Neuronal stem cell (in vitro differentiated cells): ENCODE results near the gene KDM5A.

Experiments
- DNase-seq: peaks from one replicate; pipeline ENCODE4 v3.0.0-alpha.2; 2013; ENCODE audit warnings: low spot score
- H2AFZ ChIP-seq: one replicate; pipeline ENCODE4 v1.6.1; 2013; ENCODE audit warnings: mild to moderate bottlenecking, low read length, inconsistent platforms
- H2AK5ac ChIP-seq: 2 replicates; pipeline ENCODE4 v1.6.1; 2013; ENCODE audit warnings: low read depth, mild to moderate bottlenecking, inconsistent platforms, low read length, moderate library complexity, mixed read lengths
- H2BK120ac ChIP-seq: 2 replicates; pipeline ENCODE4 v1.6.1; 2013; ENCODE audit warnings: low read depth, mild to moderate bottlenecking, inconsistent platforms, low read length, moderate library complexity, mixed read lengths
- H2BK12ac ChIP-seq: one replicate; pipeline ENCODE4 v1.6.1; 2013; ENCODE audit warnings: low read length, inconsistent platforms
- H2BK15ac ChIP-seq: 2 replicates; pipeline ENCODE4 v1.6.1; 2013; ENCODE audit warnings: mild to moderate bottlenecking, low read length, inconsistent platforms, mixed read lengths
- H2BK5ac ChIP-seq: one replicate; pipeline ENCODE4 v1.6.1; 2013; ENCODE audit warnings: inconsistent platforms, mild to moderate bottlenecking, low read length, moderate library complexity
- H3K14ac ChIP-seq: one replicate; pipeline ENCODE4 v1.6.1; 2013; ENCODE audit warnings: low read length, inconsistent platforms
- H3K18ac ChIP-seq: 2 replicates; pipeline ENCODE4 v1.6.1; 2013; ENCODE audit warnings: low read length, inconsistent platforms
- H3K23ac ChIP-seq: 2 replicates; pipeline ENCODE4 v1.6.1; 2013; ENCODE audit warnings: low read depth, mild to moderate bottlenecking, mixed read lengths, low read length, inconsistent platforms; ENCODE audit not compliant: poor library complexity
- H3K27ac ChIP-seq: replicated peaks from 3 replicates; pipeline ENCODE4 v1.5.1; 2013; ENCODE audit warnings: low read length, inconsistent platforms
- H3K27me3 ChIP-seq, 3 experiments: 2 replicates each; pipeline ENCODE4 v1.6.1; 2013; ENCODE audit warnings: low read length in 3 of 3, mild to moderate bottlenecking in 2 of 3, inconsistent platforms in 1 of 3, low read depth in 1 of 3, mixed read lengths in 1 of 3, moderate library complexity in 1 of 3; ENCODE audit not compliant: control insufficient read depth in 3 of 3, insufficient read depth in 3 of 3
- H3K36me3 ChIP-seq, 2 donors: replicated peaks in 1 of 2; 2 replicates each; pipeline ENCODE4 v1.6.1; 2013; ENCODE audit warnings: low read length in 2 of 2; ENCODE audit not compliant: control insufficient read depth in 2 of 2, insufficient read depth in 2 of 2
- H3K4ac ChIP-seq: 2 replicates; pipeline ENCODE4 v1.6.1; 2013; ENCODE audit warnings: inconsistent platforms, mild to moderate bottlenecking, low read length, moderate library complexity
- H3K4me1 ChIP-seq, 2 donors: 1 replicate in 1 of 2; 2 replicates in 1 of 2; pipeline ENCODE4 v1.6.1; 2013; ENCODE audit warnings: low read length in 2 of 2, low read depth in 1 of 2; ENCODE audit not compliant: control insufficient read depth in 2 of 2, insufficient read depth in 1 of 2
- H3K4me2 ChIP-seq: one replicate; pipeline ENCODE4 v1.6.1; 2013; ENCODE audit warnings: mild to moderate bottlenecking, low read length, inconsistent platforms; ENCODE audit not compliant: insufficient read depth, poor library complexity, severe bottlenecking
- H3K4me3 ChIP-seq, 2 donors: 2 replicates each; pipeline ENCODE4 v1.5.1; 2013; ENCODE audit warnings: low read length in 2 of 2, mild to moderate bottlenecking in 2 of 2, inconsistent platforms in 1 of 2, moderate library complexity in 1 of 2
- H3K79me1 ChIP-seq: one replicate; pipeline ENCODE4 v1.6.1; 2013; ENCODE audit warnings: low read depth, mild to moderate bottlenecking, inconsistent platforms, low read length, moderate library complexity
- H3K9ac ChIP-seq: one replicate; pipeline ENCODE4 v1.6.1; 2013; ENCODE audit warnings: mild to moderate bottlenecking, low read depth, low read length, inconsistent platforms; ENCODE audit not compliant: poor library complexity
- H3K9me3 ChIP-seq, 2 donors: replicated peaks in 1 of 2; 2 replicates each; pipeline versions ENCODE3 to v1.6.1; 2013; ENCODE audit warnings: low read length in 2 of 2, mild to moderate bottlenecking in 2 of 2, inconsistent platforms in 1 of 2, low read depth in 1 of 2, mixed read lengths in 1 of 2, moderate library complexity in 1 of 2; ENCODE audit not compliant: control insufficient read depth in 2 of 2, insufficient read depth in 1 of 2
- H4K8ac ChIP-seq: one replicate; pipeline ENCODE4 v1.6.1; 2013; ENCODE audit warnings: low read depth, mild to moderate bottlenecking, inconsistent platforms, low read length, moderate library complexity
- H4K91ac ChIP-seq: one replicate; pipeline ENCODE4 v1.6.1; 2013; ENCODE audit warnings: low read length, low read depth, mild to moderate bottlenecking, inconsistent platforms; ENCODE audit not compliant: poor library complexity
- WGBS, 2 donors: extraction: QIAGEN DNeasy Blood & Tissue Kit; methylation state at CpG; one replicate each; pipeline ENCODE4 v1.1.7; 2013; ENCODE audit warnings: missing lambda C conversion rate in 2 of 2, mixed read lengths in 1 of 2; ENCODE audit not compliant: insufficient read length in 2 of 2, insufficient replicate concordance in 1 of 2; ENCODE audit errors: extremely low coverage in 2 of 2; 5-methylcytosine and 5-hydroxymethylcytosine counted together

The KDM5A gene

DNA sequence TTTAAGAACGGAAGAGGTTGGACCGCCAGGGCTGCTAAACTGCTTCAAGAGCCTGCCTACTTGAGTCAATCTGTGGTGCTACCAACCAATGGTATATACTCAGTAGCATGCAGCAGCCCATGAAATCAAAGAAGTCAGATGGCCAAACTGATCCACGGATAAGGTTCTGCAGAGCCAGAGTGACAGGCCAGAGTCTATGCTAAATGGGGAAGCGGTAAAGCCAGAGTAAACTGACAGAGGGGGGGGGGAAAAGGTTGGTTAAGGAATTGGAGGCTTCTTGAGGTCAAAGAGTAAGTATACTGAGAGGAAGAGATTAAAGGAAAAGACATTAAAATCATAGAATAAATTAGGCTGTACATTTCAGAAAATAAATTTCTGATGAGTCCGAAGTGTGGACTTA, 111.1 kb downstream of the KDM5A start:
- Histone ChIP-seq H3K4me2 (no peak overlapping the region), H3K4ac (no peak overlapping the region), H3K79me1 (no peaks in the 10 kb centered on the region), H2AFZ (no peak overlapping the region), H2AK5ac (no peak overlapping the region), H3K9ac (no peak overlapping the region), H3K18ac (no peak overlapping the region), H2BK5ac (no peak overlapping the region), H3K36me3 (peaks cover 0 to 33% of the 10 kb centered on the region in 2 donors), H3K14ac (no peak overlapping the region), H3K4me3 (no peak overlapping the region), H3K23ac (no peak overlapping the region), H3K27me3 (no peaks in the 10 kb centered on the region), H4K8ac (no peak overlapping the region), H3K4me1 (no peaks in the 10 kb centered on the region), H4K91ac (no peak overlapping the region), H2BK15ac (no peak overlapping the region), H2BK12ac (no peak overlapping the region), H2BK120ac (no peak overlapping the region), H3K9me3 (peaks cover 0 to 3% of the 10 kb centered on the region in 2 donors), H3K27ac (no peak overlapping the region)
- no peak for DNase-seq
- no CpG with 5 or more reads among the region's 5 CpGs for WGBS, 2 donors

DNA sequence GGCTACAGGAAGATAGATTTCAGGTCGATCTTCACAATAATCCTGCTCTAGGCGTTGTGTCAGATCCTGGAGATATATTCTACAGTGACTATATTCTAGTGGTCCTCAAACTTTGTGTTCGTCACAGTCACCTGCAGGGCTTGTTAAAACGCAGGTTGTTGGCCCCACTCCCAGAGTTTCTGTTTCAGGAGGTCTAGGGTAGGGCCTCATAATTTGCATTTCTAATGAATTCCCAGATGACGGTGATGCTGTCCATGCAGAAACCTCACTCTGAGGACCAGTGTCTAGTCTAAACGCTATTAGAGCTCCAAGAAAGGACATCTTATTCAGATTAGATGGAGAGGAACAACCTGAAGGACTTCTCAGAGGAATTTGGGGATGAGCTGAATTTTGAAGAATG, 113.3 kb downstream of the KDM5A start:
- H3K18ac ChIP-seq = no peak overlapping the region
- H2BK15ac ChIP-seq = no peak overlapping the region
- H3K4me3 ChIP-seq = no peak overlapping the region
- H3K14ac ChIP-seq = no peak overlapping the region
- H3K4me1 ChIP-seq = no peaks in the 10 kb centered on the region
- peaks cover 0 to 12% of the 10 kb centered on the region in 2 donors for H3K36me3 ChIP-seq
- H4K8ac ChIP-seq = no peak overlapping the region
- H3K4ac ChIP-seq = no peak overlapping the region
- no peak for DNase-seq
- H2AFZ ChIP-seq = no peak overlapping the region
- H2BK5ac ChIP-seq = no peak overlapping the region
- no peaks in the 10 kb centered on the region for H3K27me3 ChIP-seq
- no peak overlapping the region for H2BK120ac ChIP-seq
- H3K4me2 ChIP-seq = no peak overlapping the region
- WGBS, 2 donors = no CpG with 5 or more reads among the region's 6 CpGs
- H3K9me3 ChIP-seq = peaks cover 0 to 5% of the 10 kb centered on the region in 2 donors
- H4K91ac ChIP-seq = no peak overlapping the region
- H3K23ac ChIP-seq = no peak overlapping the region
- H2AK5ac ChIP-seq = no peak overlapping the region
- no peak overlapping the region for H3K27ac ChIP-seq
- no peak overlapping the region for H2BK12ac ChIP-seq
- H3K9ac ChIP-seq = no peak overlapping the region
- no peaks in the 10 kb centered on the region for H3K79me1 ChIP-seq

DNA sequence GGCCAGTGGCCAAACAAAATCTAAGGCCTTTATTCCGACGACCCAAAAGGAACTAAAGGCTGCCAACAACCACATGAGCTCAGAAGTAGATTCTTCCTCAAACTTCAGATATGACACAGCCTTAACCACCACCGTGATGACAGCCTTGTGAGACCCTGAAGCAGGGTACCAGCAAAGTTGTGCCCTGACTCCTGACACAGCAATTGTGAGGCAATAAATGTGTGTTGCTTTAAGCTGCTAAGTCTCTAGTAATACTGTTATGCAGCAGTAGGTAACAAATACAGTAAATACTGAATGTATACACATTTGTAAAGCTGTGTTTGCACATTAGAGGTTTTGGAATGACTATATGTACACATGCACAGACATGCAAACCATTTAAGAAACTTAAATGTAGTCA, 115.7 kb downstream of the KDM5A start:
- no peak overlapping the region for H2AFZ ChIP-seq
- no peak overlapping the region for H3K4ac ChIP-seq
- no peak overlapping the region for H2AK5ac ChIP-seq
- H3K4me3 ChIP-seq = no peak overlapping the region
- no peaks in the 10 kb centered on the region for H3K27me3 ChIP-seq
- H4K91ac ChIP-seq = no peak overlapping the region
- no peaks in the 10 kb centered on the region for H3K4me1 ChIP-seq
- H3K14ac ChIP-seq = no peak overlapping the region
- H3K18ac ChIP-seq = no peak overlapping the region
- DNase-seq = no peak
- H3K9me3 ChIP-seq = peaks cover 0 to 5% of the 10 kb centered on the region in 2 donors
- H3K9ac ChIP-seq = no peak overlapping the region
- no peak overlapping the region for H3K4me2 ChIP-seq
- no peak overlapping the region for H2BK15ac ChIP-seq
- no CpG with 5 or more reads among the region's 3 CpGs for WGBS, 2 donors
- no peak overlapping the region for H3K23ac ChIP-seq
- no peak overlapping the region for H4K8ac ChIP-seq
- no peaks in the 10 kb centered on the region for H3K79me1 ChIP-seq
- no peak overlapping the region for H2BK12ac ChIP-seq
- H2BK120ac ChIP-seq = no peak overlapping the region
- H2BK5ac ChIP-seq = no peak overlapping the region
- no peak overlapping the region for H3K27ac ChIP-seq
- no peaks in the 10 kb centered on the region for H3K36me3 ChIP-seq

DNA sequence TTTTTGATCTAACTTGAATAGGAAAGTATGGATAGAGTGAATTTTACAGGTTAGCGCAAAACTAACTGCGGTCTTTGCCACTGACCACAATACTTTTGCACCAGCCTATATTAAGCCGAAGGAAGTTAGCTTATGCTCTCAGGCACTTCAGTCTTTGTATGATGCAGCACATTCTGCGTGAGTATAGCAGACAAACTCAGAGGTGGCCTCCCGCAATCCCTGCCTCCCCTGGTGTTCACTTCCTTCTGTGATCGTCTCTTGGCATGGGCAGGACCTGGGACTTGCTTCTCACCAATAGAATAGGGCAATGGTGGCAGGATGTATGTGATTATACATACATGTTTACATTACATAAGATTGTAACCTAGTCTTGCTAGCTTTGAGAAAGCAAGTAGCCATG, 116.2 kb downstream of the KDM5A start:
- Histone ChIP-seq H2AK5ac (no peak overlapping the region), H3K27me3 (no peaks in the 10 kb centered on the region), H3K4me1 (peaks cover 2% of the 10 kb centered on the region in 2 donors), H2BK5ac (no peak overlapping the region), H3K36me3 (no peaks in the 10 kb centered on the region), H3K14ac (no peak overlapping the region), H3K18ac (no peak overlapping the region), H3K27ac (no peak overlapping the region), H3K4me2 (no peak overlapping the region), H4K8ac (no peak overlapping the region), H3K79me1 (no peaks in the 10 kb centered on the region), H2BK12ac (no peak overlapping the region), H3K23ac (no peak overlapping the region), H2BK15ac (no peak overlapping the region), H4K91ac (no peak overlapping the region), H3K9me3 (peaks cover 0 to 5% of the 10 kb centered on the region in 2 donors), H2BK120ac (no peak overlapping the region), H3K4me3 (no peak overlapping the region), H3K4ac (no peak overlapping the region), H3K9ac (no peak overlapping the region), H2AFZ (no peak overlapping the region)
- WGBS, 2 donors = no CpG with 5 or more reads among the region's 6 CpGs
- DNase-seq = no peak
